ENCODE measurements around the gene FAM227B.

FAM227B gene

DNA sequence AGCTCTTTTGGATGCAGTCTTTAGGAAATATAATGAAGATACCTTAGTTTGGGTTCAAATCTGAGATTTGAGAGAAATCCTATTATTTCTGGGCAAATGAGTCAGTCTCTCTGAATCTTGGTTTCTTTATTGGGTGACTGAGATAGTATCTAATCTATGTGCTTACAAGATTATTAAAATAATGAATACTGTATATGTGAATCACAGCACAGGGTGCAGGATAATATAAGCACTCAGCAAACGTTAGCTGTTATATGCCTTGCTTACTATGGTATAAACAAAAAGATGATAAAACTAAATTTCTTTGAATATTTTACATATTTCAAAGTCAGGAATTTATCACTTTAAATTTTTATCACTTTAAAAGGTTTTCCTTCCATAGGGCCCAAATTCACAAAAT is 168.0 kb downstream of the FAM227B start:
- Histone ChIP-seq H3K36me3 (ENCODE audit: control insufficient read depth, insufficient read depth, low read length) (no peaks in the 10 kb centered on the region), H3K79me2 (ENCODE audit: control insufficient read depth, insufficient read depth, low read length) (no peaks in the 10 kb centered on the region), H3K18ac (ENCODE audit: low read length) (no peak overlapping the region), H4K5ac (ENCODE audit: low read length) (no peak overlapping the region), H3K27me3 (ENCODE audit: insufficient read depth, low read length, poor library complexity) (no peaks in the 10 kb centered on the region), H3K56ac (ENCODE audit: low read length) (no peak overlapping the region), H3K9ac (ENCODE audit: low read length) (no peak overlapping the region), H3K23ac (ENCODE audit: low read length) (no peak overlapping the region), H2BK120ac (ENCODE audit: low read depth, low read length) (no peak overlapping the region), H3K4me1 (ENCODE audit: control insufficient read depth, low read depth, low read length) (no peaks in the 10 kb centered on the region), H2BK5ac (ENCODE audit: low read length) (no peak overlapping the region), H2AK5ac (ENCODE audit: low read length) (no peak overlapping the region), H3K4me2 (ENCODE audit: low read length) (no peak overlapping the region), H3K4me3 (ENCODE audit: low read length) (no peak overlapping the region), H4K8ac (ENCODE audit: low read depth, low read length) (no peak overlapping the region), H2BK15ac (replicated peaks; ENCODE audit: low read depth) (no peak overlapping the region), H3K79me1 (ENCODE audit: low read length) (no peaks in the 10 kb centered on the region), H3K27ac (ENCODE audit: low read depth, low read length) (no peak overlapping the region), H3K4ac (ENCODE audit: low read depth, low read length) (no peak overlapping the region)
- no peak for DNase-seq
- WGBS (ENCODE audit: extremely low coverage, insufficient coverage, low lambda C conversion rate), result no CpG with 5 or more reads among the region's 1 CpG

GRCh38 chr15:49441816-49442215 is 178.8 kb downstream of the FAM227B start:
- Histone ChIP-seq H3K27ac (ENCODE audit: low read depth, low read length) (no peak overlapping the region), H3K36me3 (ENCODE audit: control insufficient read depth, insufficient read depth, low read length) (no peaks in the 10 kb centered on the region), H3K56ac (ENCODE audit: low read length) (no peak overlapping the region), H3K27me3 (ENCODE audit: insufficient read depth, low read length, poor library complexity) (no peaks in the 10 kb centered on the region), H2BK120ac (ENCODE audit: low read depth, low read length) (no peak overlapping the region), H3K4me1 (ENCODE audit: control insufficient read depth, low read depth, low read length) (no peaks in the 10 kb centered on the region), H3K4me3 (ENCODE audit: low read length) (no peak overlapping the region), H3K4ac (ENCODE audit: low read depth, low read length) (no peak overlapping the region), H3K79me1 (ENCODE audit: low read length) (no peaks in the 10 kb centered on the region), H2BK5ac (ENCODE audit: low read length) (no peak overlapping the region), H3K4me2 (ENCODE audit: low read length) (no peak overlapping the region), H3K79me2 (ENCODE audit: control insufficient read depth, insufficient read depth, low read length) (no peaks in the 10 kb centered on the region), H3K18ac (ENCODE audit: low read length) (no peak overlapping the region), H2BK15ac (replicated peaks; ENCODE audit: low read depth) (no peak overlapping the region), H4K5ac (ENCODE audit: low read length) (no peak overlapping the region), H3K23ac (ENCODE audit: low read length) (no peak overlapping the region), H2AK5ac (ENCODE audit: low read length) (no peak overlapping the region), H4K8ac (ENCODE audit: low read depth, low read length) (no peak overlapping the region), H3K9ac (ENCODE audit: low read length) (no peak overlapping the region)
- DNase-seq, result no peak
- WGBS (ENCODE audit: extremely low coverage, insufficient coverage, low lambda C conversion rate), result no CpG with 5 or more reads among the region's 1 CpG

- no peaks in the 10 kb centered on the region for H3K4me1 ChIP-seq (ENCODE audit: control insufficient read depth, low read depth, low read length)
- H3K27ac ChIP-seq (ENCODE audit: low read depth, low read length), result no peak overlapping the region
- no peak overlapping the region for H3K4ac ChIP-seq (ENCODE audit: low read depth, low read length)
Measured at GRCh38 chr15:49441356-49441755, 179.3 kb downstream of the FAM227B start.

DNA sequence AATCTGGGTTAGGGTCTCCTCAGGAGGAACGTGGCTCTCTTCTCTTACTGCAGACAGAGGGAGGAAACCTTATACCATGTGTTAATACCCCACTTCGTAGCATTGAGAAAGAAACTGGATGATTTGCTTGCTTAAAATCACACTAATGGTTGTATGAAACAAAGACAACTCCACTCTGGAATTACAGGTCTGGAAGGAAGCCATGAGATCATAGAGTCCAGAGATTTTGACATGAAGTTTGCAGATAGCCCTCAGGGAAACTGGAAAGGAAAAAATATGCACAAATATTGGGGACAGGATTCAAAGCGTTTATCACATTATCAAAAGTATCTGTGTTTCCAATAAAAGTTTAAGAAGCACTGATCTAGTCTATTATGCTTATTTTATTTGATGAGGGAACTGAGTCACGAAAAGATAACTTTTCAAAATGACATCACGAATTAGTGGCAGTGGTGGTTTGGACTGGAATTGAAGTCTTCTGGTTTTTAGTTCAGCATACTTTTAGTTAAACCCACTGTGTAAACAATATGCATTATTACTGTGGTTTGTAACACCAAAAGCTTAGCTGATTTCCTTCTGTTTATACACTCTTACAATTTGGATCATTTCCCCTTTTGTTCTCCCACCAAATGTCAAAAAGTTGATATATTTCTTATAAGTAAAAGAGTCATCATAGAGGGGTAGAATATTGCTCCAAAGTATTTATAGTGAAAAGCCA is 180.8 kb downstream of the FAM227B start:
- no peak for DNase-seq
- WGBS (ENCODE audit: extremely low coverage, insufficient coverage, low lambda C conversion rate), result no CpG with 5 or more reads among the region's 5 CpGs
- Histone ChIP-seq H3K27me3 (ENCODE audit: insufficient read depth, low read length, poor library complexity) (no peaks in the 10 kb centered on the region), H3K9ac (ENCODE audit: low read length) (no peak overlapping the region), H3K79me2 (ENCODE audit: control insufficient read depth, insufficient read depth, low read length) (no peaks in the 10 kb centered on the region), H3K79me1 (ENCODE audit: low read length) (no peaks in the 10 kb centered on the region), H3K36me3 (ENCODE audit: control insufficient read depth, insufficient read depth, low read length) (no peaks in the 10 kb centered on the region), H2BK5ac (ENCODE audit: low read length) (no peak overlapping the region), H3K4me3 (ENCODE audit: low read length) (no peak overlapping the region), H2BK120ac (ENCODE audit: low read depth, low read length) (no peak overlapping the region), H3K23ac (ENCODE audit: low read length) (no peak overlapping the region), H4K8ac (ENCODE audit: low read depth, low read length) (no peak overlapping the region), H3K4me1 (ENCODE audit: control insufficient read depth, low read depth, low read length) (no peaks in the 10 kb centered on the region), H3K56ac (ENCODE audit: low read length) (no peak overlapping the region), H2AK5ac (ENCODE audit: low read length) (no peak overlapping the region), H3K4ac (ENCODE audit: low read depth, low read length) (no peak overlapping the region), H4K5ac (ENCODE audit: low read length) (no peak overlapping the region), H3K18ac (ENCODE audit: low read length) (no peak overlapping the region), H3K27ac (ENCODE audit: low read depth, low read length) (no peak overlapping the region), H3K4me2 (ENCODE audit: low read length) (no peak overlapping the region), H2BK15ac (replicated peaks; ENCODE audit: low read depth) (no peak overlapping the region)

More at GRCh38 chr15:49441356-49441755, 179.3 kb downstream of the FAM227B start:
- no peak for DNase-seq
- H3K4me2 ChIP-seq (ENCODE audit: low read length), result no peak overlapping the region
- no peaks in the 10 kb centered on the region for H3K79me1 ChIP-seq (ENCODE audit: low read length)
- no peak overlapping the region for H2BK120ac ChIP-seq (ENCODE audit: low read depth, low read length)
- H4K8ac ChIP-seq (ENCODE audit: low read depth, low read length), result no peak overlapping the region
- H3K27me3 ChIP-seq (ENCODE audit: insufficient read depth, low read length, poor library complexity), result no peaks in the 10 kb centered on the region
- H3K36me3 ChIP-seq (ENCODE audit: control insufficient read depth, insufficient read depth, low read length), result no peaks in the 10 kb centered on the region
- H2BK5ac ChIP-seq (ENCODE audit: low read length), result no peak overlapping the region
- H3K9ac ChIP-seq (ENCODE audit: low read length), result no peak overlapping the region
- H3K18ac ChIP-seq (ENCODE audit: low read length), result no peak overlapping the region
- H4K5ac ChIP-seq (ENCODE audit: low read length), result no peak overlapping the region
- no peaks in the 10 kb centered on the region for H3K79me2 ChIP-seq (ENCODE audit: control insufficient read depth, insufficient read depth, low read length)
- H2AK5ac ChIP-seq (ENCODE audit: low read length), result no peak overlapping the region
- no peak overlapping the region for H3K56ac ChIP-seq (ENCODE audit: low read length)
- no peak overlapping the region for H3K4me3 ChIP-seq (ENCODE audit: low read length)
- no peak overlapping the region for H3K23ac ChIP-seq (ENCODE audit: low read length)
- H2BK15ac ChIP-seq (replicated peaks; ENCODE audit: low read depth), result no peak overlapping the region

GRCh38 chr15:49438962-49439631 is 181.5 kb downstream of the FAM227B start:
- peak; percentile 37 for DNase-seq
- no peak overlapping the region for H3K27ac ChIP-seq (ENCODE audit: low read depth, low read length)

More at GRCh38 chr15:49438962-49439631, 181.5 kb downstream of the FAM227B start:
- Histone ChIP-seq H3K4me2 (ENCODE audit: low read length) (no peak overlapping the region), H3K9ac (ENCODE audit: low read length) (no peak overlapping the region), H3K18ac (ENCODE audit: low read length) (no peak overlapping the region), H3K36me3 (ENCODE audit: control insufficient read depth, insufficient read depth, low read length) (no peaks in the 10 kb centered on the region), H3K4me3 (ENCODE audit: low read length) (no peak overlapping the region), H3K27me3 (ENCODE audit: insufficient read depth, low read length, poor library complexity) (no peaks in the 10 kb centered on the region), H3K56ac (ENCODE audit: low read length) (no peak overlapping the region), H2BK120ac (ENCODE audit: low read depth, low read length) (no peak overlapping the region), H3K79me1 (ENCODE audit: low read length) (no peaks in the 10 kb centered on the region), H3K4me1 (ENCODE audit: control insufficient read depth, low read depth, low read length) (no peaks in the 10 kb centered on the region), H3K23ac (ENCODE audit: low read length) (no peak overlapping the region), H2BK5ac (ENCODE audit: low read length) (no peak overlapping the region), H4K5ac (ENCODE audit: low read length) (peak overlapping the region; percentile 50), H3K79me2 (ENCODE audit: control insufficient read depth, insufficient read depth, low read length) (no peaks in the 10 kb centered on the region), H4K8ac (ENCODE audit: low read depth, low read length) (no peak overlapping the region), H3K4ac (ENCODE audit: low read depth, low read length) (no peak overlapping the region), H2BK15ac (replicated peaks; ENCODE audit: low read depth) (no peak overlapping the region), H2AK5ac (ENCODE audit: low read length) (no peak overlapping the region)
- no CpG with 5 or more reads among the region's 6 CpGs for WGBS (ENCODE audit: extremely low coverage, insufficient coverage, low lambda C conversion rate)
